HCT116 (cell line): ENCODE results near the gene BNC2. TPM values are rescaled to one million over a fixed set of nuclear protein-coding genes. Genes with fewer than 3 reads are reported as not detected.

Experiments used
- ATAC-seq: fragments of 200-7000 bp; cut with Tn5 transposase; 2 replicates; pipeline ENCODE4 v1.9.1; 2020; ENCODE audit warnings: mild to moderate bottlenecking, moderate library complexity
- BruUV-seq: library from RNA; stranded (reverse); fragments of 400-500 nt; replicated peaks from 2 replicates; lab custom pipeline; 2021; lab: Mats Ljungman, UMichigan
- CTCF ChIA-PET: fragments of 300-600 bp; sonication (Branson Sonifier 250); formaldehyde crosslinking; loops from one replicate; lab custom pipeline; 2021; ENCODE audit warnings: antibody characterized with exemption; lab: Charles Lee
- POLR2A ChIA-PET: fragments of 300-600, 350-600 bp; sonication (Branson Sonifier 250); formaldehyde crosslinking; loops from one replicate; lab custom pipeline; 2021; ENCODE audit warnings: antibody characterized with exemption; lab: Charles Lee
- RAD21 ChIA-PET, 2 experiments: fragments of 300-600 bp; sonication (Branson Sonifier 250); formaldehyde crosslinking; loops; one replicate each; lab custom pipeline; 2023; ENCODE audit warnings: low total read pairs in 2 of 2; ENCODE audit not compliant: uncharacterized antibody in 2 of 2, unreplicated experiment in 2 of 2, low non-redundant PET in 1 of 2; lab: Charles Lee
- DNase-seq: peaks from one replicate; pipeline ENCODE4 v3.0.0-alpha.2; 2010; ENCODE audit warnings: low read depth, low spot score
- H2AFZ ChIP-seq: fragments of 200-600 bp; shearing (Covaris generic), sonication (generic); 2 replicates; pipeline ENCODE4 v1.6.1; 2017; ENCODE audit warnings: low read depth, mixed run types, mixed read lengths, antibody characterized with exemption, low read length; ENCODE audit not compliant: poor library complexity, severe bottlenecking
- H3K27ac ChIP-seq: 2 replicates; pipeline ENCODE4 v1.5.1; 2012; ENCODE audit warnings: low read depth, low read length
- H3K27me3 ChIP-seq: fragments of 200-600 bp; sonication (generic); 2 replicates; pipeline ENCODE4 v1.6.1; 2016; ENCODE audit warnings: mixed run types, low read length, mixed read lengths; ENCODE audit not compliant: insufficient read depth
- H3K36me3 ChIP-seq, 2 experiments: fragments of 200-500 bp in 1 of 2; fragments of 200-600 bp in 1 of 2; sonication (Bioruptor generic) in 1 of 2; sonication (generic) in 1 of 2; 2 replicates each; pipeline versions ENCODE4 v1.5.1 to v1.6.1; 2014 to 2016; ENCODE audit warnings: low read length in 2 of 2, inconsistent platforms in 1 of 2, mixed read lengths in 1 of 2, mixed run types in 1 of 2; ENCODE audit not compliant: insufficient read depth in 2 of 2, control insufficient read depth in 1 of 2
- H3K4me1 ChIP-seq, 2 experiments: fragments of 200-600 bp in 1 of 2; sonication (generic) in 1 of 2; 2 replicates each; pipeline versions ENCODE4 v1.5.1 to v1.6.1; 2012 to 2017; ENCODE audit warnings: low read length in 2 of 2, inconsistent platforms in 1 of 2, mild to moderate bottlenecking in 1 of 2, mixed read lengths in 1 of 2, mixed run types in 1 of 2, moderate library complexity in 1 of 2; ENCODE audit not compliant: insufficient read depth in 2 of 2, control insufficient read depth in 1 of 2
- H3K4me2 ChIP-seq: fragments of 200-600 bp; sonication (generic); 2 replicates; pipeline ENCODE4 v1.6.1; 2017; ENCODE audit warnings: mixed run types, low read length, mixed read lengths
- H3K4me3 ChIP-seq, 2 experiments: fragments of 200-600 bp in 1 of 2; sonication (generic) in 1 of 2; replicated peaks in 1 of 2; 2 replicates each; pipeline ENCODE4 v1.5.1; 2011 to 2016; ENCODE audit warnings: low read length in 2 of 2, control low read depth in 1 of 2, low read depth in 1 of 2, mild to moderate bottlenecking in 1 of 2, mixed read lengths in 1 of 2, mixed run types in 1 of 2
- H3K79me2 ChIP-seq: fragments of 200-600 bp; sonication (generic); 2 replicates; pipeline ENCODE4 v1.6.1; 2017; ENCODE audit warnings: mild to moderate bottlenecking, mixed run types, low read length, moderate library complexity, mixed read lengths; ENCODE audit not compliant: insufficient read depth
- H3K9ac ChIP-seq: fragments of 200-600 bp; sonication (generic); 2 replicates; pipeline ENCODE4 v1.6.1; 2016; ENCODE audit warnings: low read length, mixed read lengths
- H3K9me2 ChIP-seq: fragments of 200-600 bp; sonication (generic), shearing (Covaris generic); 2 replicates; pipeline ENCODE4 v1.6.1; 2017; ENCODE audit warnings: mixed run types, mild to moderate bottlenecking, moderate library complexity; ENCODE audit not compliant: insufficient read depth
- H3K9me3 ChIP-seq, 2 experiments: fragments of 200-500 bp in 1 of 2; fragments of 200-600 bp in 1 of 2; sonication (Bioruptor generic) in 1 of 2; sonication (generic) in 1 of 2; 2 replicates each; pipeline ENCODE4 v1.6.1; 2014 to 2017; ENCODE audit warnings: low read length in 2 of 2, mixed read lengths in 2 of 2, inconsistent platforms in 1 of 2, low read depth in 1 of 2, mild to moderate bottlenecking in 1 of 2, mixed run types in 1 of 2, moderate library complexity in 1 of 2; ENCODE audit not compliant: control insufficient read depth in 1 of 2, insufficient read depth in 1 of 2
- H4K20me1 ChIP-seq: fragments of 200-600 bp; sonication (generic), shearing (Covaris generic); 2 replicates; pipeline ENCODE4 v1.6.1; 2017; ENCODE audit warnings: mixed run types, mild to moderate bottlenecking, moderate library complexity; ENCODE audit not compliant: insufficient read depth
- CBX3 ChIP-seq: IDR thresholded peaks from 2 replicates; pipeline ENCODE4 v1.6.1; 2012; ENCODE audit warnings: low read depth
- CEBPB ChIP-seq: IDR thresholded peaks from 2 replicates; pipeline ENCODE4 v1.6.1; 2012; ENCODE audit warnings: low read depth
- EGR1 ChIP-seq: IDR thresholded peaks from 2 replicates; pipeline ENCODE4 v1.6.1; 2012; ENCODE audit warnings: low read depth
- EZH2 ChIP-seq: fragments of 200-600 bp; sonication (generic); IDR thresholded peaks from 2 replicates; pipeline ENCODE4 v1.6.1; 2017; ENCODE audit warnings: antibody characterized with exemption, mixed run types
- EZH2phosphoT487 ChIP-seq: fragments of 200-600 bp; IDR thresholded peaks from 2 replicates; pipeline ENCODE4 v1.6.1; 2018; ENCODE audit warnings: antibody characterized with exemption, borderline replicate concordance
- FOSL1 ChIP-seq: IDR thresholded peaks from 2 replicates; pipeline ENCODE4 v1.6.1; 2012; ENCODE audit warnings: low read depth
- JUND ChIP-seq: IDR thresholded peaks from 2 replicates; pipeline ENCODE4 v1.6.1; 2012
- MAX ChIP-seq: IDR thresholded peaks from 2 replicates; pipeline ENCODE4 v1.6.1; 2012
- POLR2A ChIP-seq: IDR thresholded peaks from 2 replicates; pipeline ENCODE4 v1.7.0; 2011; ENCODE audit warnings: borderline replicate concordance; ENCODE audit not compliant: insufficient read depth, insufficient read length; ENCODE audit errors: extremely low read depth
- POLR2AphosphoS5 ChIP-seq: IDR thresholded peaks from 2 replicates; pipeline ENCODE4 v1.6.1; 2011; ENCODE audit warnings: mild to moderate bottlenecking, low read depth, low read length, moderate library complexity
- RAD21 ChIP-seq: IDR thresholded peaks from 2 replicates; pipeline ENCODE4 v1.6.1; 2012; ENCODE audit warnings: low read depth, mild to moderate bottlenecking
- SIN3A ChIP-seq: IDR thresholded peaks from 2 replicates; pipeline ENCODE4 v1.6.1; 2012; ENCODE audit warnings: low read depth
- SP1 ChIP-seq: IDR thresholded peaks from 2 replicates; pipeline ENCODE4 v1.6.1; 2012; ENCODE audit warnings: low read depth
- TCF7L2 ChIP-seq: IDR thresholded peaks from 2 replicates; pipeline ENCODE4 v1.7.0; 2011; ENCODE audit warnings: borderline replicate concordance, inconsistent platforms; ENCODE audit not compliant: insufficient read depth, insufficient read length; ENCODE audit errors: extremely low read depth
- YY1 ChIP-seq: IDR thresholded peaks from 2 replicates; pipeline ENCODE4 v1.6.1; 2011; ENCODE audit warnings: low read length, low read depth, moderate library complexity, mild to moderate bottlenecking; ENCODE audit not compliant: insufficient replicate concordance; ENCODE audit errors: extremely low read depth
- ZFX ChIP-seq: fragments of 450-650 bp; IDR thresholded peaks from 2 replicates; pipeline ENCODE4 v1.6.1; 2017
- ZNF274 ChIP-seq: fragments of 200-500 bp; sonication (Bioruptor generic); IDR thresholded peaks from 2 replicates; pipeline ENCODE4 v1.6.1; 2014; ENCODE audit warnings: mild to moderate bottlenecking, low read depth, low read length, inconsistent platforms
- intact Hi-C: fragments of 100-400 bp; cut with micrococcal nuclease; formaldehyde crosslinking; loops from 2 replicates; pipeline ENCODE4 v1.10.0; 2022
- total RNA-seq: library from RNA; stranded (reverse); gene quantifications from one replicate; pipeline ENCODE4 v1.2.1, GENCODE V29; 2021; ENCODE audit not compliant: unreplicated experiment
- TF ChIP-seq, protein P1 (sequence below): IDR thresholded peaks from 2 replicates; pipeline ENCODE4 v1.6.1; 2012

BNC2 gene
- total RNA-seq, 1 experiment from 2014 or later, result 0.37 TPM

GRCh38 chr9:16421532-16421931 lies 448.9 kb downstream of the BNC2 start:
- Histone ChIP-seq H3K4me3 (no peak overlapping the region), H3K27ac (no peak overlapping the region), H3K4me2 (no peak overlapping the region)
- intact Hi-C loops, result no loop called here
- TF ChIP-seq SP1 (no peak), POLR2A (no peak), CEBPB (no peak), RAD21 (no peak), ZFX (no peak), ZNF274 (no peak), SIN3A (no peak), MAX (no peak), JUND (no peak), POLR2AphosphoS5 (no peak), TCF7L2 (no peak)
- TF ChIP-seq, protein P1, sequence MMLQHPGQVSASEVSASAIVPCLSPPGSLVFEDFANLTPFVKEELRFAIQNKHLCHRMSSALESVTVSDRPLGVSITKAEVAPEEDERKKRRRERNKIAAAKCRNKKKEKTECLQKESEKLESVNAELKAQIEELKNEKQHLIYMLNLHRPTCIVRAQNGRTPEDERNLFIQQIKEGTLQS, result no peak
- TF ChIP-seq, all 23 proteins: peak for 0
- DNase-seq, result no peak
- BruUV-seq, result no TSS peak
- Histone ChIP-seq H3K36me3 (no peaks in the 10 kb centered on the region), H3K4me1 (no peaks in the 10 kb centered on the region), H3K27me3 (peaks cover 28% of the 10 kb centered on the region; the same call in 1 of the 2 replicates), H3K9me2 (no peaks in the 10 kb centered on the region), H2AFZ (no peak overlapping the region), H3K79me2 (no peaks in the 10 kb centered on the region), H3K9me3 (no peaks in the 10 kb centered on the region), H4K20me1 (no peaks in the 10 kb centered on the region), H3K9ac (no peak overlapping the region)
- ChIA-PET CTCF (no interaction called here), RAD21 (no interaction called here), POLR2A (no interaction called here)
- ATAC-seq, result no peak

- Histone ChIP-seq H2AFZ (no peak overlapping the region), H3K79me2 (no peaks in the 10 kb centered on the region), H3K4me3 (no peak overlapping the region), H4K20me1 (no peaks in the 10 kb centered on the region), H3K9me3 (no peaks in the 10 kb centered on the region), H3K27ac (no peak overlapping the region), H3K9ac (no peak overlapping the region), H3K4me2 (no peak overlapping the region), H3K4me1 (no peaks in the 10 kb centered on the region), H3K27me3 (peaks cover 37% of the 10 kb centered on the region), H3K9me2 (no peaks in the 10 kb centered on the region), H3K36me3 (no peaks in the 10 kb centered on the region)
- DNase-seq (no peak), ATAC-seq (no peak)
- no TSS peak for BruUV-seq
- ChIA-PET RAD21 (no interaction called here), CTCF (no interaction called here), POLR2A (no interaction called here)
- TF ChIP-seq, protein P1, result no peak
- TF ChIP-seq FOSL1 (no peak), MAX (no peak), EZH2phosphoT487 (no peak), POLR2AphosphoS5 (no peak), YY1 (no peak), TCF7L2 (no peak), JUND (no peak), CBX3 (no peak), EZH2 (no peak), EGR1 (no peak), SIN3A (no peak), RAD21 (no peak), ZFX (no peak)
- intact Hi-C loops, result no loop called here
These were observed 451.3 kb downstream of the BNC2 start for GRCh38 chr9:16419124-16419523.
